ENCODE results near the gene FYCO1. TPM values are rescaled to one million over a fixed set of nuclear protein-coding genes. Genes with fewer than 3 reads are reported as not detected.

FYCO1 gene
- total and polyA plus RNA-seq, 9 of the 15 experiments (the other 6 are each of a cell fraction or from before 2014, with no cell fraction given) = 2.1 to 13.8 (median 7.4) TPM

GRCh38 chr3:46013316-46014094 lies 17.9 kb upstream of the FYCO1 start (continued):
- TF ChIP-seq L3MBTL2 (IDR thresholded peaks at IDR 0.05) (peak; percentile 74; the same call in 1 of the 2 replicates), MLLT1 (IDR thresholded peaks at IDR 0.05) (no peak), EP300 (IDR thresholded peaks at IDR 0.05; ENCODE audit: low read length) (peak; percentile 52; the same call in 1 of the 2 replicates), CREB3 (tag; conservative IDR thresholded peaks at IDR 0.05; ENCODE audit: low read depth) (peak; percentile 62; the same call in 1 of the 2 replicates), C11orf30 (IDR thresholded peaks at IDR 0.05; ENCODE audit: low read depth) (peak; percentile 73; the same call in 1 of the 2 replicates), ZNF175 (CRISPR knock-in tag; IDR thresholded peaks at IDR 0.05; ENCODE audit: low read depth) (peak; percentile 79), ZNF197 (CRISPR knock-in tag; IDR thresholded peaks at IDR 0.05; ENCODE audit: low read depth) (0 out of 2 replicates have a peak, but pooled peaks have one; percentile 21), NKRF (IDR thresholded peaks at IDR 0.05; ENCODE audit: borderline replicate concordance) (no peak), DDX20 (tag; IDR thresholded peaks at IDR 0.05; ENCODE audit: low read depth) (peak; percentile 17; the same call in 1 of the 2 replicates), ZSCAN32 (CRISPR knock-in tag; IDR thresholded peaks at IDR 0.05) (peak; percentile 75), MAFK (IDR thresholded peaks at IDR 0.05; ENCODE audit: low read length) (peak; percentile 27; the same call in 1 of the 2 replicates), SMARCA4 (IDR thresholded peaks at IDR 0.05) (peak; percentile 49; the same call in 1 of the 2 replicates), NFE2 (IDR thresholded peaks at IDR 0.05; ENCODE audit: low read depth) (peak; percentile 70), XRCC5 (IDR thresholded peaks at IDR 0.05; ENCODE audit: low read depth, low read length) (no peak), POLR2H (tag; IDR thresholded peaks at IDR 0.05; ENCODE audit: low read depth) (peak; percentile 49; the same call in 1 of the 2 replicates)

All from K562 (cell line).